ENCODE results near the gene ZNF674. TPM values are rescaled to one million over a fixed set of nuclear protein-coding genes. Genes with fewer than 3 reads are reported as not detected.

ZNF674 gene
- polyA plus RNA-seq, 4 donors, result 0.89 to 3.7 (median 1.3) TPM

DNA sequence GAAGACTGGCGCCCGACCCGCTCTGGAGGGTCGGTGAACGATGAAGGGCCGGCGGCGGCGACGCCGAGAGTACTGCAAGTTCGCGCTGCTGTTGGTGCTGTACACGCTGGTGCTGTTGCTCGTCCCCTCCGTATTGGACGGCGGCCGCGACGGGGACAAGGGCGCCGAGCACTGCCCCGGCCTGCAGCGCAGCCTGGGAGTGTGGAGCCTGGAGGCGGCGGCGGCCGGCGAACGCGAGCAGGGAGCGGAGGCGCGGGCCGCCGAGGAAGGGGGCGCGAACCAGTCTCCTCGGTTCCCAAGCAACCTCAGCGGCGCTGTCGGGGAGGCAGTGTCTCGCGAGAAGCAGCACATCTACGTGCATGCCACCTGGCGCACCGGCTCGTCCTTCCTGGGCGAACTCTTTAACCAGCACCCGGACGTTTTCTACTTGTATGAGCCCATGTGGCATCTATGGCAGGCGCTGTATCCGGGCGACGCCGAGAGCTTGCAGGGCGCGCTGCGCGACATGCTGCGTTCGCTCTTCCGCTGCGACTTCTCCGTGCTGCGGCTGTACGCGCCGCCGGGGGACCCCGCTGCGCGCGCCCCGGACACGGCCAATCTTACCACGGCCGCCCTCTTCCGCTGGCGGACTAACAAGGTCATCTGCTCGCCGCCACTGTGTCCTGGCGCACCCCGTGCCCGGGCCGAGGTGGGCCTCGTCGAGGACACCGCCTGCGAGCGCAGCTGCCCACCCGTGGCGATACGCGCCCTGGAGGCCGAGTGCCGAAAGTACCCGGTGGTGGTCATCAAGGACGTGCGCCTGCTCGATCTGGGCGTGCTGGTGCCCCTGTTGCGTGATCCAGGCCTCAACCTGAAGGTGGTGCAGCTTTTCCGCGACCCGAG, 28.9 kb upstream of the ZNF674 start:
- Histone ChIP-seq H3K27me3 (ENCODE audit: control insufficient read depth in 3 of 3, insufficient read depth in 3 of 3, low read length in 3 of 3) (peaks cover 0 to 23% (median 0%) of the 10 kb centered on the region in 3 donors), H3K4me3 (ENCODE audit: low read depth in 1 of 3, low read length in 3 of 3) (peak overlapping the region; percentile 21 to 36 (median 35)), H3K36me3 (ENCODE audit: control insufficient read depth in 3 of 3, insufficient read depth in 2 of 3, low read depth in 1 of 3, low read length in 3 of 3) (no peaks in the 10 kb centered on the region), H3K4me1 (ENCODE audit: control insufficient read depth in 3 of 3, insufficient read depth in 2 of 3, low read depth in 1 of 3, low read length in 2 of 3) (no peaks in the 10 kb centered on the region), H3K9me3 (ENCODE audit: control insufficient read depth in 2 of 2, insufficient read depth in 1 of 2, low read depth in 1 of 2, low read length in 1 of 2) (no peaks in the 10 kb centered on the region), H3K27ac (ENCODE audit: low read depth in 1 of 3, low read length in 2 of 3) (peak overlapping the region in 1 of 3 donors; percentile 68)
- WGBS, 3 donors, result 1 to 47% (median 20%) methylated on average over 64 to 107 of the region's 107 CpGs
- FAIRE-seq (no peak), DNase-seq (peak; percentile 37 to 53)

DNA sequence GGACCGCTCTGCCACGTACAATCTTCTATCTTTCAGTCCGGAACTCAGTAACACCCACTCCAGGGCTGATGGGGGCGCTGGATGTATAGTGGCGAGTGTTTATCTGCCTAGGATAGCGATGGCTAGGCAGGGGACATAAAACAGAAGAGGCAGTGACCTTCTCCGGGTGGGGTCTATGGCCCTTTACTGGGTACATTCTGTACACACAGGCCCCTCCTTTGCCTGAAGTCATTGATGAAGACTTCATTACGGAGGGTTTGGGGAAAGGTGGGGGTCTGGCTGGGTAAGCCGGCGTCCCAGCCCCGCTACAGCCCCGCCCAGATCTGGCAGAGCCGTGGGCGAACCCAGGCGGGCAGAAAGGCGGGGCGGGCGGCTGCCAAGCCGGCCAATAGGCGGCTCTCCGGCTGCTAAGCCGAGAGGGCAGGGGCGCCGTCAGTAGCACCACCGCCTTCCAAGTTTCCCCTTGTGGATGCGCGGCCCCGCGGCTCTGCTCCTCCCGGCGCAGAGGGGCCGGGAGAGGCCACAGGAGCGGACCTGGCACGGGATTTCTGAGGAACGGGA, 28.2 kb upstream of the ZNF674 start, which contains the start of gene CHST7:
Gene CHST7, plus strand, starts transcription at position 435 of the 561 bp plus-strand sequence. CDS start 167 bp downstream, outside the sequence.
- no peaks in the 10 kb centered on the region for H3K36me3 ChIP-seq (ENCODE audit: control insufficient read depth in 3 of 3, insufficient read depth in 2 of 3, low read depth in 1 of 3, low read length in 3 of 3)
- H3K9me3 ChIP-seq (ENCODE audit: control insufficient read depth in 2 of 2, insufficient read depth in 1 of 2, low read depth in 1 of 2, low read length in 1 of 2), result no peaks in the 10 kb centered on the region
- DNase-seq, result peak; percentile 25 to 49
- peak within 1 kb of the TSS in 1 of 3 donors; percentile 68 for H3K27ac ChIP-seq (ENCODE audit: low read depth in 1 of 3, low read length in 2 of 3)
- peaks cover 0 to 23% (median 0%) of the 10 kb centered on the region in 3 donors for H3K27me3 ChIP-seq (ENCODE audit: control insufficient read depth in 3 of 3, insufficient read depth in 3 of 3, low read length in 3 of 3)
- WGBS, 3 donors, result 4 to 49% (median 17%) methylated on average over 11 to 35 of the region's 35 CpGs
- no peak for FAIRE-seq
- H3K4me3 ChIP-seq (ENCODE audit: low read depth in 1 of 3, low read length in 3 of 3), result peak within 1 kb of the TSS; percentile 21 to 36 (median 35)
- H3K4me1 ChIP-seq (ENCODE audit: control insufficient read depth in 3 of 3, insufficient read depth in 2 of 3, low read depth in 1 of 3, low read length in 2 of 3), result no peaks in the 10 kb centered on the region

- H3K4me1 ChIP-seq (ENCODE audit: control insufficient read depth in 3 of 3, insufficient read depth in 2 of 3, low read depth in 1 of 3, low read length in 2 of 3), result no peaks in the 10 kb centered on the region
- DNase-seq (no peak), FAIRE-seq (no peak)
- no peaks in the 10 kb centered on the region for H3K36me3 ChIP-seq (ENCODE audit: control insufficient read depth in 3 of 3, insufficient read depth in 2 of 3, low read depth in 1 of 3, low read length in 3 of 3)
- WGBS, 3 donors, result 47 to 68% (median 51%) methylated on average over 5 of the region's 5 CpGs
- no peak overlapping the region for H3K4me3 ChIP-seq (ENCODE audit: low read depth in 1 of 3, low read length in 3 of 3)
- no peak overlapping the region for H3K27ac ChIP-seq (ENCODE audit: low read depth in 1 of 3, low read length in 2 of 3)
- H3K27me3 ChIP-seq (ENCODE audit: control insufficient read depth in 3 of 3, insufficient read depth in 3 of 3, low read length in 3 of 3), result peaks cover 0 to 23% (median 0%) of the 10 kb centered on the region in 3 donors
- no peaks in the 10 kb centered on the region for H3K9me3 ChIP-seq (ENCODE audit: control insufficient read depth in 2 of 2, insufficient read depth in 1 of 2, low read depth in 1 of 2, low read length in 1 of 2)
These were observed 27.2 kb upstream of the ZNF674 start for GRCh38 chrX:46572340-46572936.

DNA sequence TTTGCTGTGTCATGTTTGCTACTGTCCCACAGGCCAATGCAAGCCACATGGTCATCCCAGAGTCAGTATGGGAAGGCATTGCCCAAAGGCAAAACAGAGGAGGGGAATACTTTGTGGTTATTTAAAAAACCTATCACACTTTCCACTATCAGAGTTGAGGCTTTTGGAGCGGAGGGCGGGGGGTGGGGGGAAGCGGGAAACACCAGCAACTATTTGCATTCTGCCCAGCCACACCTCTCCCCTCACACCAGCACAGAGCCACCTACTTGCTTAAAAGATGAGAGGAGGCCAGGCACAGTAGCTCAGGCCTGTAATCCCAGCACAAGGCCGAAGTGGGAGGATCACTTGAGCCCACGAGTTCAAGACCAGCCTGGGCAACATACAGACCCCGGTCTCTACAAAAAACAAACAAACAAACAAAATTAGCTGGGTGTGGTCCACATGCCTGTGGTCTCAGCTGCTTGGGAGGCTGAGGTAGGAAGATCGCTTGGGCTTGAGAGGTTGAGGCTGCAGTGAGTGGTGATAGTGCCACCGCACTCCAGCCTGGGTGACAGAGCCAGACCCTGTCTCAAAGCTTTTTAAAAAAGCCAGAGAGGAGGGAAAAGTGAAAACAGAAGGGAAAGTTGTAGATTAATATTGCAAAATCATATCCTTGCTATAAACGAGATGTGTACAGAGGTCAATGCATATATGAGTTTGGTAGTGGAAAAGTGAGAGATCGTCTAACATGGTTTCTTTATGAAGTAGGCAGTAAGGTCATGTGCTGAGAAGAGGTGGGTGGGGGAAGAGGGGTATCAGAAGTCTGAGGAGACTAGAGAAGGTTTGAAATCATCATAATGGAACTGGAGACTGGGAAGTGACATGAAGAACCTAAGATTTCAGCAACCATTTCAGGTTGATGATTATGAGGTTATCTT, 26.5 kb upstream of the ZNF674 start:
- no peak overlapping the region for H3K27ac ChIP-seq (ENCODE audit: low read depth in 1 of 3, low read length in 2 of 3)
- FAIRE-seq, result no peak
- no peaks in the 10 kb centered on the region for H3K9me3 ChIP-seq (ENCODE audit: control insufficient read depth in 2 of 2, insufficient read depth in 1 of 2, low read depth in 1 of 2, low read length in 1 of 2)
- H3K4me1 ChIP-seq (ENCODE audit: control insufficient read depth in 3 of 3, insufficient read depth in 2 of 3, low read depth in 1 of 3, low read length in 2 of 3), result no peaks in the 10 kb centered on the region
- H3K36me3 ChIP-seq (ENCODE audit: control insufficient read depth in 3 of 3, insufficient read depth in 2 of 3, low read depth in 1 of 3, low read length in 3 of 3), result no peaks in the 10 kb centered on the region
- peaks cover 0 to 23% (median 0%) of the 10 kb centered on the region in 3 donors for H3K27me3 ChIP-seq (ENCODE audit: control insufficient read depth in 3 of 3, insufficient read depth in 3 of 3, low read length in 3 of 3)
- WGBS, 3 donors, result 75 to 82% (median 79%) methylated on average over 10 of the region's 10 CpGs
- no peak for DNase-seq
- H3K4me3 ChIP-seq (ENCODE audit: low read depth in 1 of 3, low read length in 3 of 3), result no peak overlapping the region

DNA sequence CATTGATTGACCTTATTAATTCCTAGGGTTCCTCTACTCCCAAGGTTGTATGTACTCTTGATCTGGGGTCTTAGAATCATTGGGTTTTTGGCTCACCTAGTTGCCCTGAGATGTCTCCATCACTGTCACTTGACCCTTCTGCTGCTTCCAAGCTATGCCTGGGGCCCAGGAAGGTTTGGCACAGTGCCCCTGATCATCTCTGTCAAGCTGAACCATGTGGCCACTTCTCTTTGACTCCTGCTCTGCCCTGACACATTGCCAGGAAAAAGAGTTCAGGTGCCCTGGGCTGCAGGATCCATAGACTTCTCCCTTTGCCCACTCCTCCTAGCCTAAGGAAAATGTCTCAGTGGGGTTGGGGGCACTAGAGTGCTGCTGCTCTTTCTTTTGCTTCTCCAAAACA, 24.4 kb upstream of the ZNF674 start:
- H3K27me3 ChIP-seq (ENCODE audit: control insufficient read depth in 3 of 3, insufficient read depth in 3 of 3, low read length in 3 of 3), result peaks cover 0 to 10% (median 0%) of the 10 kb centered on the region in 3 donors
- DNase-seq, result no peak
- no peaks in the 10 kb centered on the region for H3K36me3 ChIP-seq (ENCODE audit: control insufficient read depth in 3 of 3, insufficient read depth in 2 of 3, low read depth in 1 of 3, low read length in 3 of 3)
- no peaks in the 10 kb centered on the region for H3K9me3 ChIP-seq (ENCODE audit: control insufficient read depth in 2 of 2, insufficient read depth in 1 of 2, low read depth in 1 of 2, low read length in 1 of 2)
- no peak for FAIRE-seq
- no peaks in the 10 kb centered on the region for H3K4me1 ChIP-seq (ENCODE audit: control insufficient read depth in 3 of 3, insufficient read depth in 2 of 3, low read depth in 1 of 3, low read length in 2 of 3)
- H3K4me3 ChIP-seq (ENCODE audit: low read depth in 1 of 3, low read length in 3 of 3), result no peak overlapping the region
- H3K27ac ChIP-seq (ENCODE audit: low read depth in 1 of 3, low read length in 2 of 3), result no peak overlapping the region

- Histone ChIP-seq H3K9me3 (ENCODE audit: control insufficient read depth in 2 of 2, insufficient read depth in 1 of 2, low read depth in 1 of 2, low read length in 1 of 2) (no peaks in the 10 kb centered on the region), H3K4me1 (ENCODE audit: control insufficient read depth in 3 of 3, insufficient read depth in 2 of 3, low read depth in 1 of 3, low read length in 2 of 3) (no peaks in the 10 kb centered on the region), H3K27me3 (ENCODE audit: control insufficient read depth in 3 of 3, insufficient read depth in 3 of 3, low read length in 3 of 3) (no peaks in the 10 kb centered on the region), H3K27ac (ENCODE audit: low read depth in 1 of 3, low read length in 2 of 3) (no peak overlapping the region), H3K4me3 (ENCODE audit: low read depth in 1 of 3, low read length in 3 of 3) (no peak overlapping the region), H3K36me3 (ENCODE audit: control insufficient read depth in 3 of 3, insufficient read depth in 2 of 3, low read depth in 1 of 3, low read length in 3 of 3) (no peaks in the 10 kb centered on the region)
- DNase-seq (peak; percentile 24 to 56), FAIRE-seq (no peak)
These were observed 22.2 kb upstream of the ZNF674 start for GRCh38 chrX:46567388-46567787.

GRCh38 chrX:46561824-46562657, 16.8 kb upstream of the ZNF674 start:
- Histone ChIP-seq H3K27ac (ENCODE audit: low read depth in 1 of 3, low read length in 2 of 3) (peak overlapping the region in 1 of 3 donors; percentile 16), H3K4me1 (ENCODE audit: control insufficient read depth in 3 of 3, insufficient read depth in 2 of 3, low read depth in 1 of 3, low read length in 2 of 3) (no peaks in the 10 kb centered on the region), H3K9me3 (ENCODE audit: control insufficient read depth in 2 of 2, insufficient read depth in 1 of 2, low read depth in 1 of 2, low read length in 1 of 2) (no peaks in the 10 kb centered on the region), H3K27me3 (ENCODE audit: control insufficient read depth in 3 of 3, insufficient read depth in 3 of 3, low read length in 3 of 3) (no peaks in the 10 kb centered on the region), H3K36me3 (ENCODE audit: control insufficient read depth in 3 of 3, insufficient read depth in 2 of 3, low read depth in 1 of 3, low read length in 3 of 3) (no peaks in the 10 kb centered on the region), H3K4me3 (ENCODE audit: low read depth in 1 of 3, low read length in 3 of 3) (no peak overlapping the region)
- 63 to 75% (median 64%) methylated on average over 6 of the region's 6 CpGs for WGBS, 3 donors
- DNase-seq (peak in 1 of 2 donors; percentile 12), FAIRE-seq (no peak)

Data from small intestine (tissue), 7 donors.